ENCODE measurements around the gene RPS15. TPM values are rescaled to one million over a fixed set of nuclear protein-coding genes. Genes with fewer than 3 reads are reported as not detected.
A peak's percentile ranks its signal among the peaks of the same experiment; 100 is the strongest.

Gene RPS15
- total RNA-seq, 1 experiment from 2014 or later = 1,189 TPM

DNA sequence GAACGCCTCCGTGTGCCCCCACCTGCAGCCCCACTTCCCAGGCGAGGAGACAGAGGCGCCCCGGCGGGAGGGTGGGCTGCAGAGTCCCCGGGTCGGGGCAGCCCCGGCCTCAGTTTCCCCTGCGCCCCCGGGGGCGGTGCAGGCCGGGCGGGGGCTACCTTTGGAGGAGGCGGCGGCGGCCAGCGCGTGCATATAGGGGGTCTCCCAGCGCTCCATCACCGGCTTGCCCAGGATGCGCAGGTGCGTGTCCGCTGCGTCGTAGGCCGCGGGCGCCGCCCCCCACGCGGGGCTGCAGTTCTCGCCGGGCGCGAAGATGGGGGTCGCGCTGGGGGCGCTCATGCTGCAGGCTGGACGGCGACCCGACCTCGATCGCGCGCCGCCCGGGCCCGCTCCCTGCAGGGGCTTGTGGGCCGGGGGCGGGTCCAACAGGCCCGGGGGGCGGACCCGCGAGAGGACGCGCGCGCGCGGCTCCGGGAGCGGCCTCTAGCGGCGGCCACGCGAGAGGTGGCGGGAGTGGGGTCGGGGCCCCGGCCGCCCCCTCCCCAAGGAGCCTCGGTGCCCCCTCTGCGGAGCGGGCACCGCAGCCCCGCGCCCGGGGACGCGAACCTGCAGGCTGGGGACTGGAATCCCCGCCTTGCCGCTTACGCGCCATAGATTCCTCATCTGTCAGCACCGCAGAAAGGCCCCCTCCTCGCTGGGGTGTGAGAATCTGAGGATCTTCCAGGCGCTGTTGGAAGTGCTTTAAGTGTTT, 36.9 kb upstream of the RPS15 start, which contains the start of gene GAMT:
Gene GAMT, minus strand, starts transcription at position 405 of the 751 bp plus-strand sequence. Its CDS starts 66 bp downstream, at position 339.
- DNase-seq (ENCODE audit: extremely low read depth, low read depth) = no peak

DNA sequence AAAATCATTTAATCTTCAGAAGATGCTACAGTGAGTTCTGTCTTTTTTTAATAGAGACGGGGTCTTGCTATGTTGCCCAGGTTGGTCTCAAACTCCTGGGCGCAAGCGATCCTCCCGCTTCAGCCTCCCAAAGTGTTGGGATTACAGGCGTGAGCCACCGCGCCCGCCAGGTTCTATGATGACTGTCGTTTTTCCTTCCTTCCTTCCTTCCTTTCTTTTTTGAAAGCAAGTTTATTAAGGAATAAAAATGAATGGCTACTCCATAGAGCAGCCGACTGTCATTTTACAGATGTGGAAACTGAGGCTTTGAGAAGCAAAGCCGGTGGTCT, 36.3 kb upstream of the RPS15 start:
- no peak for DNase-seq (ENCODE audit: extremely low read depth, low read depth)

DNA sequence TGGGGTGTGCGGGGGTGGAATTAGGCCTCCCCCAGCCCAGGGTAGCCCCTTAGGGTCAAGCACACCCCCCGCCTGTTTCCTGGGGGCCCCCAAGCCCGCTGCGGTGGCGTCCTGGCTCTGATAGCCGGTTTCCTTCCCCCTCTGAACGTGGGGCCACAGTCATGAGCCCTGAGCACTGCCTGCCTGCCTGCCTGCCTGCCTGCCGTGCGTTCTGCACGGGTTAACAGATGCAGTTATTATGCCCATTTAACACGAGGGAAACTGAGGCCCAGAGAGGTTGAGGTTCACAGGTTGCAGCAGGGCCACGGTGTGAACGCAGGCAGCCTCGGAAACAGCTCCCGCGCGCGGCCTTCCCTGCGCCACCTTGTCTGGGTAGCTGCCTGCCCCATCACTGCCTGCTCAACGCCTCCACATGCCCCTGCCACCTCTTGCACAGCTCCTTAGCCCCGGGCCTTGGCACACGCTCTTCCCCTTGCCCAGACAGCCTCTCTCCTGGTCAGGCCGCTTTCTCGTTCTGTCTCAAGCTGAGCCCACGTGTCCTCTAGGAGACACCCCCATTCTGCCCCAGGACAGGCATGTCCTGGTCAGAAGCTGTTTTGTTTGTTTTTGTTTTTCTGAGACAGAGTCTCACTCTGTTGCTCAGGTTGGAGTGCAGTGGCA, 35.7 kb upstream of the RPS15 start:
- DNase-seq (ENCODE audit: extremely low read depth, low read depth) = no peak

DNA sequence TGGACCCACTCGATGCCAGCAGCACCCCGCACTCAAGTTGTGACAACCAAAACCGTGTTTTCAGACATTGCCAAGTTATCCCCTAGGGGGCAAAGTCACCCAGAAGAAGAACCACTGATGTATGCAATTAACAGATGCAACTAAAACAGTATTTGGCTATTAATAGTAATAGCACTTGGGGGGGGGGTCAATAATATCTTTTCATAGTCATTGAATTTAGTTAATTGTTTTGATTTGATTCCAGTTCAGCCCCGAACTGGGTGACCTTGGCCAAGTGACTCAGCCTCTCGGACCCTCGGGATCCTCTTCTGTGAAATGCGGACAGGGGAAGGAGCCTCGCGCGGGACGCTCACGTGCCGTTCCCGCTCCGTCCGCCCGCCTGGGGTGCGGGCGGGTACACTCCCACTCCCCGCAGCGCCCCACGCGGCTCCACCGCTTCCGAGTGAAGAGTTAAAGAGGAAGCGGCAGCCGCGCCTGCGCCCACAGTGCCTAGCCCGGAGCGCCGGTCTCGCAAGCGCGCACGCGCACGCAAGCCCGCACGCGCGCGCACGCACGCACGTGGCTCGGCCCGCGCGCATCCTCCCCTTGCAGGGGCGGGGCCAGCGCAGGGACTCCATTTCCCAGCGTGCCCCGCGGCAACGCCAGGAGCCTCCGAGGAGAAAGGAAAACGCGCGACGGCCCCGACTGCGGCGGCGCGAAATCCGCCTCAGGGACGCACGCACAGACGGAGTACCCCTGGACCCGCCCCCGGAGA, 31.2 kb upstream of the RPS15 start:
- DNase-seq (ENCODE audit: extremely low read depth, low read depth) = peak; percentile 96

DNA sequence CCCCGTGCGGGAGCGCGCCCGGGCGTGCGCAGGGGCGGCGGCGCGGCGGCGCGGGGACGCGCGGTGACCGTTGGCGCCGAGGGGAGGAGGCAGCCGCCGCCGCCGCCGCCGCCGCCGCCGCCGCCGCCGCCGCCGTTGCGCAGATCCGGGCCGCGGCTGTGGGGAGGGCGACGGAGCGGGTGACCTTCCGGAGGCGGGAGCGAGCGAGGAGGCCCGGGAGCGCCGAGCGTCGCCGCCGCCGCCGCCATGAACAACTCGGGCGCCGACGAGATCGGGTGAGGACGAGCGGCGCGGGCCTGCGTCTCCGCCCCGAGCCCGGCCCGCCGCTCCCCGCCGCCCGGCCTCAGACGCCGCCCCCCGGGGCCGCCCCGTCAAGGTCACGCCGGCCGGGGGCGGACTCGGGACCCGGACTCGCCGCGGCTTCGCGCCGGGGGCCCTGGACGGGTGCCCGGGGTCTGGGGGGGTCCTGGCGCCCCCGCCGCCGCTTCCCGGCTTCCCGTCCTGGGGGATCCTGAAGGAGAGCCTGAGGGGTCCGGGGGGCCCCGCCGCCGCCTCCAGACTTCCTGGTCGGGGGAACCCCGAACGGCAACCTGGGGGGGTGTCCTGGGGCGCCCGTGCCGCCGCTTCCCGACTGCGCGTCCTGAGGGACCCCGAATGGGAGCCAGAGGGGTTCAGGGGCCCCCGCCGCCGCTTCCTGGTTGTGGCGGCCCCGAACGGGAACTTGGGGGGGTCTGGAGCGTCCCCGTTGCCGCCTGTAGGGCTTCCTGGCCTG, 30.5 kb upstream of the RPS15 start, which contains the start of gene DAZAP1:
Gene DAZAP1, plus strand, starts transcription at position 59 of the 772 bp plus-strand sequence. Its CDS starts 188 bp downstream, at position 247.
- no peak for DNase-seq (ENCODE audit: extremely low read depth, low read depth)

DNA sequence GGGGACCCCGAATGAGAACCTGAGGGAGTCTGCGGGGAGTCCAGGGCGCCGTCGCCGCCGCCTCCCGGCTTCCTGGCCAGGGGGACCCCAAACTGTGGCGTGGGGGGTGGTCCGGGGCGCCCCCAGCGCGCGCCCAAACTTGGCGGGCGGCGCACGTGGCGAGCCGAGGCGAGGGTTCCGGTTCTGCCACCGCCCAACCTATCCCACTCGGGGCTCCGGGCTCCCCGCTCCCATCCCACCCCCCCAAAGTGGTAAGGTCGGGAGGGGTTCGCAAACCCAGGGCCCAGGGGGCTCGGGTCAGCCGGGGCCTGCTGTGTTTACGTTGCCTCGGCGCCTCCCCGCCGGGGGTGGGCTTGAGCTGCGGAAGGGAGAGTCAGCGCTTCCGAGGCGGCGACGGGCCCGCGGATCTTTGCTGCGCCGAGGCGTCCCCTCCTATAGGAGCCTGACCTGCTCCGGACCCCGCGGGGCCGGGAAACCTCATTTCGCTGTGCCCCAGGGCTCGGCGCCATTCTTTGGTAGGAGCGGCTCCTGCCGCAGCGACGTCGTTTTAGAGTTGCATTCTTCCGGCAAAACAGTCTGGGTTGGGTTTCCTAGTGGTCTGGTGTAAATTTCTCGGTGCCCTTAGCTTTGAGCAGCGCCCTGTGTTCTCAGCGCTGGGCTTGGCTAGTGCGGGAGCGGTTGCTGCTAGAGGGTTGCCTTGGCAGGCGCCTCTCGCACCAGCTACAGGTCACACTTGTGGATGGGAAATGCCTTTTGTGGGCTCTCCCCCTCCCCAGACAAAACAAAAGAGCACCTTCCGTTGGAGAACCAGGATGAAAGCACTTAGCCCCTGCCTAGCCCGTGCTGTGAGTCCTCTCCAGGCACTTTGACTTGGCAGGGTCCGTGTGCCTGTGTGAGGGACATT, 29.6 kb upstream of the RPS15 start:
- no peak for DNase-seq (ENCODE audit: extremely low read depth, low read depth)

DNA sequence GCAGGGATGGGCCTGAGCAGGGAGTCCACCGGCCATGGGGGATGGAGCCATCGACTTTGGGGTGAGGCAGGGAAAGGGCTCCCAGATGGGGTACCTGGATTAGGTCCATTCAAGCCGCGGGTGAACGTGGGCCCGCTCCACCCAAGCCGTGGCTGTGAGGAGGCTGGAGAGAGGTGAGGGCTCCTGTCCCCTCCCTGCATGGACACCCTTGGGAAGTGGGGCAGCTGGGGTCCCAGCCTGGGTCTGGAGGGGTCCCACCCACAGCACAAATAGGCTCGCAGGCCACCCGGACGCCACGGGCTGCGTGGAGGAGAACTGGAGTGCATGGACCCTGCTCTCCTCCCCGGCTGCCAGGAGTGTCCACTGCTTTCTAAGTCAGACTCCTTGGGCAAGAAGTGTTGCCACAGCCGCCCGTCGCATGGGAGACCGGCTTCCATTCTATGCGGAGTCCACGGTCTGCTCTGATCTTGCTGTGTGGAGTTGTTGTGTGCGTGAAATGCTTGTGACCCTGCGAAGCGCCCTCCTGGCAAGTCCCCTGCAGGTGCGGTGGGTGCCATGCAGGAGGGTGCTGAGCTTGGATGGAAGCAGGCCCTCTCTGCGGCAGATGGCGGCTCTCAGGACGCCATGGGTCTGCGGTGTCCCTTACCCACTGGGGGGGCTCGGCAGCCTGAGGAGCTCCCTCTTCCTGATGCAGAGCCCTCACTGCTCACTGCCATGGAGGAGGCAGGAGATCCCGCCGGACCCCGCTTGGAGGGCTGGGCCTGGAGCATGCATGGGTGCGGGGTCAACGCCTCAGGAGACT, 28.8 kb upstream of the RPS15 start:
- DNase-seq (ENCODE audit: extremely low read depth, low read depth) = no peak

DNA sequence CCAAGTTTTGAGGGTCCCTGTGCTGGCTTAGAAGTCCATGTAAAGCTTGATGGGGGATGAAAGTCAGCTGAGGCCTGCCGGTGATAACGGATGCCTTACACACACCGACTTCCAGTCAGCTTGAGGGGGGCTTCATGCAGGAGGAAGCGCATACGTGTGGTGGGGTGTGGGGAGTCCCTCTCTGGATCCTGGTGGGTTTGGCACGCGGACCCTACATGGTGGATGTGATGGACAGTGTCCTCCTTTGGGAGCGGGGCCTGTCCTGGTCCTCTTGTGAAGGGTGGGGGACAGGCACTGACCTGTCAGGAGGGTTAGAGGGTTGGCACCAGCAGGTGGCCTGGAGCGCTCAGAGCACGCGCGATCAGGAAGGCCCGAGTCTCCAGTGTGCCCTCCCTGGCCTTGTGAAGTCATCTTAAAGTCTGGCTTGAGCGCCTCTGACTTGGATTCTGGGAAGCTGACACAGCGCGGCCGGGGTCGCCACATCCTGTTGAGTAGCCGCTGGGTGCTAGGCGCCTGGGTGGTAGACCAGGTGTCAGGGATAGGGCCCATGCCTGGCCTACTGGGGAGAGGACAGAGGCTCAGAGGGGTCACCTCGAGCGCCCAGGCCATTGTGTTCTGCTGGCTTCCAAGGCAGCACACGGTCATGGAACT, 27.9 kb upstream of the RPS15 start:
- DNase-seq (ENCODE audit: extremely low read depth, low read depth) = no peak

DNA sequence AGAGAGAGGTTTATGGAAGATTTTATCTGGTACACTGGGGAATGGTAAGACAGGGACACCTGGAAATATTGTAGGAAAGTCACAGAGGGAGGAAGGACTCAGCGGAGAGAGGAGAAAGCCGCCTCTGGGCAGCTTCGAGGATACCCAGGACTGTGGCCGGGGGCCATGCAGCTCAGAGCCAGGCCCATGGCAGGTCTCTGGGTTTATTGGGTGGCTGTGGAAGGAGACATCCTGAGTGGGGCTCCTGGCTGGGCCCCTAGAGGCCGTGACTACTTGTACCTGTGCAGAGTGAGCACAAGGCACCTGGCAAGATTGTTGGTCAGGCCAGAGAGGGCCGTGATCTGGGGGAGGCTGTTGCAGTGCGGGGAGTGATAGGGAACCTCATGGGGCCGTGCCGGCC, 27.4 kb upstream of the RPS15 start:
- DNase-seq (ENCODE audit: extremely low read depth, low read depth) = no peak

DNA sequence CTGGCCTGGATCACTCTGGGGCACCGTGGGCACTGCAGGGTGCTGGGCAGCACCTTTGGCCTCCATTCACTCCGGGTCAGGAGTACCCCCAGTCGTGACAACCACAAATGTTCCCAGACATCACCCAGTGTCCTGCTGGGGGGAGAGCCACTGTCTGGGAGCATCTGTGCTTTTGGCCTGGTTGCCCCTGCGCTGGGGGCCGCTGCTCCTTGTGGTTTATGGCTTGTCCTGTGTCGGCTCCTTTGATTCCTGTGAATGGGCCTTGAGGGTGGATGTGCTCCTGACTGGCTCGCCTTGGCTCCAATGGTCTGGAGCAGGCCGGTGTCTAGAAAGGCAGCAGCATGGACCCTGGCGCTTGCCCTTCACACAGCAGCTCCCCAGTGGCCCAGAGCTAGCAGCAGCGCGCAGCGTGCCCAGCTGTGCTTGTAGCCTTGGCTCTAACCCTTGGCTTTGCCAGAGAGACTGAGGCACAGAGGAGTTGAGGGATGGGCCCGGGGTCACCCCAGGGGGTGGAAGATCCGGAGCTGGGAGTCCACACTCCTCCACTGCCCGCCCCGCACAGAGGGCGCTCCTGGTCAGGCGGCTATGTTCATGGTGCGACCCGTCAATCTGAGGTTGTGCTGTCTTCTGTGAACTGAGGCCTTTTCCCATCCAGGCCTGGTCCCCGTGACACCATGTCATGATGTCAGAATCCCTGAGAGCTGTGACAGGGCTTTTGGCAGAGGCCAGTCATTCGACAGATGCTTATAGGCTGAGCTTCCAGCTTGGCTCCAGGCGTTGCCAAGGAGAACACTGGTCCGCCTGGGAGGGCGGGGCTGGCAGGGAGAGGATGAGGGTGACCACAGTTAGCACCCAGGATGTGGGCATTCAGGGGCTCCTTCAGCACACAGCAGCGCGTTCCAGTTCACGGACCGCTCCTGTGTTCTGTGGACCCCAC, 26.7 kb upstream of the RPS15 start:
- DNase-seq (ENCODE audit: extremely low read depth, low read depth) = no peak

DNA sequence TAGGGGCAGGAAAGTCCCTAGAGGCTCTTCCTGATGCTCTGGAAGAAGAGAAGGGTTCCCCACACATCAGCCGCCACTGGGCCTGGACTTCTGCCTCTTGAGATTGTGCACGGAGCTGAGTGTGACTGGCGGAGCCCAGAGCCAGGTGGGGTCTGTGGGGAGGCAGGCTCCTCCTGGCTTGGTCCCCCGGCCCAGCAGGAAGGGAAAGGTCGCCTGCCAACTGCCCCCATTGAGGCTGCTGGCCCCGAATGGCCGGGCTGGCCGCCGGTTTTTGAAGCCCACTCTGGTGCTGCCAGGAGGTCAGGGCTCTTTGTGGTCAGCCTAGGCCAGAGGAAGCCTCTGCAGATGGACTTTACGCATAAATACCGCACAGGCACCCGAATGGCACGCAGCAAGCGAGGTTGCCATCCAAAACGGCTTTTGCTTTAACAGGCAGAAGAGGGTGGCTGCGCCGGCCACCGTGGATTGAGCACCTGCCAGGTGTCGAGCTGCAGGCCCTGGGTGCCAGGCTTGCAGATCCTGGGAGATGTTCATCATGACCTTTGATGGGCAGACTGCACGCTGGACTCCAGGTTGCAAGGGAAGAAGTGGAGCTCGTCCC, 25.8 kb upstream of the RPS15 start:
- no peak for DNase-seq (ENCODE audit: extremely low read depth, low read depth)

DNA sequence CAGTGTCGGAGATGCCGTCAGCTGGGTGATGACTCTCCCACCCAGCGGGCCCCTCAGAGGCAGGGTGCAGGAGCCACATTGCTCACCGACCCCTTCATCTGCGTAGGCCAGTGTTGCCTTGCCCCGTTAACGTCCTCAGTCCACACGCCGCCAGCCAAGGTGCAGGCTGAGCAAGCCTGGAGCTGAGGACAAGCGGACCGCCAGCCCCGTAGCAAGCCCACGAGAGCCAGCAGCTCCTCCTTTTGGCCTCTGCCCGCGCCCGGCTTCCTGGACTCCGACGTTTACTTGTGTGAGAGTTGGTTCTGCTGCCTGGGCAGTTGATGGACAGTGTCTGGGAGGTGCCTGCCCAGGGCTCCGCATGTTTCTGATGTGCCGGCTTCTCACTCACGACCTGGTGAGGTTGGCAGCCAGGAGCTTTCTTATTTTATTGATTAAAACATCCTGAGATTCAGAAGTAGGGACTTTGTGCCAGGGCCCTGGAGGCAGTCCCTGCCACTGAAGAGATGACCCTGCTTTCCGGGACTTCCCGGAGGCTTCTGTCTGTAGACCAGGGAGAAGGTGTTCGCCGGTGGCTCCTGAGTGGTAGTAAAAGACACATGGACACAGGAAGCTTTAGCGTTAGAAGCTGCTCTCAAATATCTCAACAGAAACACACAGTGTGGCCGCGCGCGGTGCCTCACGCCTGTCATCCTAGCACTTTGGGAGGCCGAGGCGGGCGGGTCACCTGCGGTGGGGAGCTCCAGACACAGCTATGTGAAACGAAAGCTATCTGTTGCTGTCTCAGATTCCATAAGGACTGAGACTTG, 25.0 kb upstream of the RPS15 start:
- no peak for DNase-seq (ENCODE audit: extremely low read depth, low read depth)

DNA sequence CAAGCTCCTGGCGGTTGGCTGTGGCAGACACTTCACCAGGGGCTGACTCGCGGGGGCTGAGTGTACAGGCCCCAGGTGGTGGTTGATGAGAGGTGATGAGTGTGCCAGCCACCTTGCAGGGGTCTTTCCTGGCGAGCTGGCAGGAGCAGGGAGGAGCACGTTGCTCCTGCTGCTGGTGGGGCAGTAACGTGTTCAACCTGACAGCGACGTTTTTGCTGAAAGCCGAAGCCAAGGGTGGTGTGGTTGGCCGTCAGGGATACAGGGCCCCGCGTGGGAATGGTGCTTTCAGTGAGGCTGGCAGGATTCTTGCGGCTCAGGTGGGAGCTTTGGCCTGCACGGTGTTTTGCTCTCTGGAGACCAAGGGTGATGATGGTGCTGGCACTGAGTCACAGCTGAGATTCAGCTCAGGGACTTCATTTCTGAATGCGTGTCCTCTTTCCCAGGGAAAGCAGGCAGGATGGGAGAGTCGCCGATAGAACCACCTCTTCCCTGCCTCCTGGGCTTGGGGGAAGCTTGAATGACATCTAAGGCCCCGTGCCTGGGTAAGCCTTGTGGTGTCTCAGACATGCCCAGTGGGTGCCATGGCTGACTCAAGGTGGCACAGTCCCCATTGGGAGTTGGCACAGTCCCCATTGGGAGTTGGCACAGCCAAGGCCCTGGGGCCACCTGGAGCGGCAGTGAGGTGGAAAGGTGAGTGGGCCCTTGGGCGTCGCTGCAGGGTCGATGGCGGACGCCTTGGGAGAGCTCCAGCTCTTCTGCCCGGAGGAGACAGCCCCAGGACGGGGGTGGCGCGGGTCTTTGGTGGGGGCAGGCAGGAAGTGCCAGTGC, 22.0 kb upstream of the RPS15 start:
- DNase-seq (ENCODE audit: extremely low read depth, low read depth) = no peak

DNA sequence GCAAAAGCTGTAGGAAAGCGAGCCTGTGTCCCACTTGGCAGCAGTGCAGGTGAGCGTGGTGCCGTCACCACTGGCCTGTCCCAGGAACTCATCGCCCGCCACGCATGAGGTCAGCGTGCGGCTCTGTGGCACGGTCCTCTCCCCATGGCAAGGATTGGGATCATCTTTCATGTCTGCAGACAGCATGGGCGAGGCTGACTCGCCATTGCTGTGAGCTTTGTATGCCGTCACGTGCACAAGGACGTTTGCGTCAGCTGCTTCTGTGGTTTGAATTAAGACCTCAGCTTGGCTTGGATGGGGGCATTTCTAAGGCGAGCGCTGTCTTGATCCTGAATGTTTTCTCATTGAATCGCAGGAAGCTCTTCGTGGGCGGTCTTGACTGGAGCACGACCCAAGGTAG, 21.1 kb upstream of the RPS15 start:
- no peak for DNase-seq (ENCODE audit: extremely low read depth, low read depth)
